SK-N-SH (cell line): ENCODE data around the gene EYA3.

Experiments used
- ELF1 ChIP-seq: IDR thresholded peaks from 2 replicates; pipeline ENCODE4 v1.4.0; 2012
- EP300 ChIP-seq, 2 experiments: IDR thresholded peaks; 2 replicates each; pipeline versions ENCODE4 v1.4.0 to v1.6.1; 2012; ENCODE audit warnings: borderline replicate concordance in 1 of 2, low read depth in 1 of 2, low read length in 1 of 2
- FOXM1 ChIP-seq: IDR thresholded peaks from 2 replicates; pipeline ENCODE4 v1.4.0; 2012; ENCODE audit warnings: low read depth, mild to moderate bottlenecking
- NFIC ChIP-seq: IDR thresholded peaks from 2 replicates; pipeline ENCODE4 v1.4.0; 2012; ENCODE audit warnings: borderline replicate concordance
- RAD21 ChIP-seq: IDR thresholded peaks from 2 replicates; pipeline ENCODE4 v1.6.1; 2012; ENCODE audit warnings: mild to moderate bottlenecking, low read length
- RCOR1 ChIP-seq: fragments of 150-350 bp; IDR thresholded peaks from 2 replicates; pipeline ENCODE4 v1.6.1; 2017; ENCODE audit warnings: antibody characterized with exemption, low read length
- SIN3A ChIP-seq: IDR thresholded peaks from 2 replicates; pipeline ENCODE4 v1.6.1; 2012; ENCODE audit warnings: low read depth, mild to moderate bottlenecking, low read length, moderate library complexity, borderline replicate concordance
- TCF12 ChIP-seq: IDR thresholded peaks from 2 replicates; pipeline ENCODE4 v1.4.0; 2012
- TF ChIP-seq, protein P1 (sequence below): fragments of 200-600 bp; sonication (generic); IDR thresholded peaks from 2 replicates; pipeline ENCODE4 v1.6.1; 2017; ENCODE audit warnings: antibody characterized with exemption, mild to moderate bottlenecking, moderate library complexity
- TF ChIP-seq, protein P2 (sequence below): IDR thresholded peaks from 2 replicates; pipeline ENCODE4 v1.4.0; 2012; ENCODE audit warnings: low read depth, borderline replicate concordance
- TF ChIP-seq, protein P3 (sequence below): IDR thresholded peaks from 2 replicates; pipeline ENCODE4; 2012

DNA sequence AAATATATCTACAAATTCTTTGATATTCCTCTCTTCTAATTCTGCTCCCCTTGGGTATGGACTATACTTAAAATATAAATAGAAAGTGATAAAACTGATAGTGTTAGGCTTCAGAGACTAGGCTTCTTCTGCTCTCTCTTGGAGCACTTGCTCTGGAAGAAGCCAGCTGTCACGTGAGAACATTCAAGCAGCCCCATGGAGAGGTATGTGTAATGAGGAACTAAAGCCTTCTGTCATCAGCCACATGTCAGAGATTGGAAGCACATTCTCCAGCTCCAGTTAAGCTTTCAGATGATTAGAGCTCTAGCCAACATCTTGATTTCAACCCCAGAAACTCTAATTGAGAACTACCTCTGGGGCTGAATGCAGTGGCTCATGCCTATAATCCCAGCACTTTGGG, 94.3 kb downstream of the EYA3 start:
- TF ChIP-seq, protein P1, sequence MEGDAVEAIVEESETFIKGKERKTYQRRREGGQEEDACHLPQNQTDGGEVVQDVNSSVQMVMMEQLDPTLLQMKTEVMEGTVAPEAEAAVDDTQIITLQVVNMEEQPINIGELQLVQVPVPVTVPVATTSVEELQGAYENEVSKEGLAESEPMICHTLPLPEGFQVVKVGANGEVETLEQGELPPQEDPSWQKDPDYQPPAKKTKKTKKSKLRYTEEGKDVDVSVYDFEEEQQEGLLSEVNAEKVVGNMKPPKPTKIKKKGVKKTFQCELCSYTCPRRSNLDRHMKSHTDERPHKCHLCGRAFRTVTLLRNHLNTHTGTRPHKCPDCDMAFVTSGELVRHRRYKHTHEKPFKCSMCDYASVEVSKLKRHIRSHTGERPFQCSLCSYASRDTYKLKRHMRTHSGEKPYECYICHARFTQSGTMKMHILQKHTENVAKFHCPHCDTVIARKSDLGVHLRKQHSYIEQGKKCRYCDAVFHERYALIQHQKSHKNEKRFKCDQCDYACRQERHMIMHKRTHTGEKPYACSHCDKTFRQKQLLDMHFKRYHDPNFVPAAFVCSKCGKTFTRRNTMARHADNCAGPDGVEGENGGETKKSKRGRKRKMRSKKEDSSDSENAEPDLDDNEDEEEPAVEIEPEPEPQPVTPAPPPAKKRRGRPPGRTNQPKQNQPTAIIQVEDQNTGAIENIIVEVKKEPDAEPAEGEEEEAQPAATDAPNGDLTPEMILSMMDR: no peak
- TF ChIP-seq EP300 (IDR thresholded peaks at IDR 0.05; ENCODE audit: borderline replicate concordance in 1 of 2, low read depth in 1 of 2, low read length in 1 of 2) (no peak), SIN3A (no peak), ELF1 (no peak), TCF12 (no peak), RCOR1 (no peak), RAD21 (no peak), FOXM1 (no peak), NFIC (no peak)
- TF ChIP-seq, protein P2, sequence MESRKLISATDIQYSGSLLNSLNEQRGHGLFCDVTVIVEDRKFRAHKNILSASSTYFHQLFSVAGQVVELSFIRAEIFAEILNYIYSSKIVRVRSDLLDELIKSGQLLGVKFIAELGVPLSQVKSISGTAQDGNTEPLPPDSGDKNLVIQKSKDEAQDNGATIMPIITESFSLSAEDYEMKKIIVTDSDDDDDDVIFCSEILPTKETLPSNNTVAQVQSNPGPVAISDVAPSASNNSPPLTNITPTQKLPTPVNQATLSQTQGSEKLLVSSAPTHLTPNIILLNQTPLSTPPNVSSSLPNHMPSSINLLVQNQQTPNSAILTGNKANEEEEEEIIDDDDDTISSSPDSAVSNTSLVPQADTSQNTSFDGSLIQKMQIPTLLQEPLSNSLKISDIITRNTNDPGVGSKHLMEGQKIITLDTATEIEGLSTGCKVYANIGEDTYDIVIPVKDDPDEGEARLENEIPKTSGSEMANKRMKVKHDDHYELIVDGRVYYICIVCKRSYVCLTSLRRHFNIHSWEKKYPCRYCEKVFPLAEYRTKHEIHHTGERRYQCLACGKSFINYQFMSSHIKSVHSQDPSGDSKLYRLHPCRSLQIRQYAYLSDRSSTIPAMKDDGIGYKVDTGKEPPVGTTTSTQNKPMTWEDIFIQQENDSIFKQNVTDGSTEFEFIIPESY: no peak
- TF ChIP-seq, protein P3, sequence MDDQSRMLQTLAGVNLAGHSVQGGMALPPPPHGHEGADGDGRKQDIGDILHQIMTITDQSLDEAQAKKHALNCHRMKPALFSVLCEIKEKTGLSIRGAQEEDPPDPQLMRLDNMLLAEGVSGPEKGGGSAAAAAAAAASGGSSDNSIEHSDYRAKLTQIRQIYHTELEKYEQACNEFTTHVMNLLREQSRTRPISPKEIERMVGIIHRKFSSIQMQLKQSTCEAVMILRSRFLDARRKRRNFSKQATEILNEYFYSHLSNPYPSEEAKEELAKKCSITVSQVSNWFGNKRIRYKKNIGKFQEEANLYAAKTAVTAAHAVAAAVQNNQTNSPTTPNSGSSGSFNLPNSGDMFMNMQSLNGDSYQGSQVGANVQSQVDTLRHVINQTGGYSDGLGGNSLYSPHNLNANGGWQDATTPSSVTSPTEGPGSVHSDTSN: no peak
